ENCODE data around the gene BMP7.

The BMP7 gene

DNA sequence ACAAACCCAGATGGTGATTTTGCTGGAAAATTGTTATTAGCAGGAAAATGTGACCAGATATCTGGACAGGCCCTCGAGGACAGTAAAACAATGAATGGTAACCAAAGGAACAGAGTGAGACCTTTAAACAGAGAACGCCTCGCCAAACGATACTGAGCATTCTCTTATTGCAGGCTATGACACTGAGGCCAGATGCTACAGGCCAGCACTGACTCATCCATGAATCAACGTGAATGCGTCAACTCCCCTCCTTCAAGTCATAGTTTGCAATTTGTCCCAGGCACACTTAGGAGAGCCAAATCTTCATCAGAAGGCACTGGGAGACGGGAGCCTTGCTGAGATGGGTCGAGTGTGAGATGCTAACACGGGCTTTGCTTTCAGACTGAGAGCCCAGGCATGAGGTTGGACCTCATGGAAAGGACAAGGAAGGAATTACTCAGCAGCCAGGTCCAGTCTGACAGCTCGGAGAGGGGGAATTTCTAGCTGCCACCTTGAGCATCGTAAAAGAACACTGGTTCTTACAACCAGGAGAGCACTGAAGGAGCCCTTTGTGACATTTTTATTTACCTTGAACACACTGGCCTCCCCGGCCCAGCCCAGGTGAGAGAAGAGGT, 60.7 kb downstream of the BMP7 start:
- TF ChIP-seq CTCF (IDR thresholded peaks at IDR 0.05; ENCODE audit: extremely low read depth, insufficient read depth, missing control alignments), result no peak
- DNase-seq (ENCODE audit: low spot score), result no peak
- in situ Hi-C loops (cut with MboI; ENCODE audit: low pct_unique_long_range_greater_than_20kb, low sequenced_read_pairs, unreplicated experiment), result no loop called here

DNA sequence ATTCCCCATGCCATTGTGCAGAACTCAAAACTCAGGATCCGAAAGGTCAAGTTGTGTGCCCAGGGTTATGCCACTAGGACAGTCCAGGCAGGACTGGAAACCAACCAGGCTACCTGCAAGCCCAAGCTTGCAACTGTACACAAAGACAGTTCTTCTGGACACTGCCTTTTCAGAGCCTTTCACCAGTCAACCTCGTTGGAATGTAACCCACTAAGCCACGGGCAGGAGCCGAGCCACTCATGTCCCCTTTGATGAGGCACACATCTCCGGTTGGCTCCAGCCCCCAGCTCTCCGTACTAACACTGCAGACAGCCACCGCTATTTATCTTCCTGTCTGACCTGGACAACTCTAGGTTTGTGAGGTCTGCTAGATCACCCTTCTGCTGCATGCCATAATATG, 62.5 kb downstream of the BMP7 start:
- no peak for DNase-seq (ENCODE audit: low spot score)
- no peak for TF ChIP-seq CTCF (IDR thresholded peaks at IDR 0.05; ENCODE audit: extremely low read depth, insufficient read depth, missing control alignments)
- in situ Hi-C loops (cut with MboI; ENCODE audit: low pct_unique_long_range_greater_than_20kb, low sequenced_read_pairs, unreplicated experiment), result no loop called here

GRCh38 chr20:57203204-57203603, 63.2 kb downstream of the BMP7 start:
- no peak for DNase-seq (ENCODE audit: low spot score)
- in situ Hi-C loops (cut with MboI; ENCODE audit: low pct_unique_long_range_greater_than_20kb, low sequenced_read_pairs, unreplicated experiment), result no loop called here
- TF ChIP-seq CTCF (IDR thresholded peaks at IDR 0.05; ENCODE audit: extremely low read depth, insufficient read depth, missing control alignments), result no peak

DNA sequence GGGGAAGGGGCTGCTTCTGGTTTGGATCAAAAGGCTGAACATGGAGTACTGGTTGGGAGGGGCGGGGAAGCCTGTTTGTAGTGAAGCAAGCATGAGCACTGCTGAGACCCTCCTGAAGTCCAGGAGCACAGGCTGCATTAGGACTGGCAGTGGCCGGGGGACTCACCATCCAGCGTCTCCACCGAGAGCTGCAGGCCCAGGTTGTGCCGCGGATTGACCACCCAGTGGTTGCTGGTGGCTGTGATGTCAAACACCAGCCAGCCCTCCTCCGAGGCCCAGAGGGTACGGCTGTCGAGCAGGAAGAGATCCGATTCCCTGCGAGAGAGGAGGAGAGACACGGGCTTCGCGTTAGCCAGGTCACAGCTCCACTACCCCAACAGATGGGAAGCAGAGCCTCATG, 64.1 kb downstream of the BMP7 start:
- TF ChIP-seq CTCF (IDR thresholded peaks at IDR 0.05; ENCODE audit: extremely low read depth, insufficient read depth, missing control alignments), result no peak
- in situ Hi-C loops (cut with MboI; ENCODE audit: low pct_unique_long_range_greater_than_20kb, low sequenced_read_pairs, unreplicated experiment), result no loop called here
- DNase-seq (ENCODE audit: low spot score), result no peak

DNA sequence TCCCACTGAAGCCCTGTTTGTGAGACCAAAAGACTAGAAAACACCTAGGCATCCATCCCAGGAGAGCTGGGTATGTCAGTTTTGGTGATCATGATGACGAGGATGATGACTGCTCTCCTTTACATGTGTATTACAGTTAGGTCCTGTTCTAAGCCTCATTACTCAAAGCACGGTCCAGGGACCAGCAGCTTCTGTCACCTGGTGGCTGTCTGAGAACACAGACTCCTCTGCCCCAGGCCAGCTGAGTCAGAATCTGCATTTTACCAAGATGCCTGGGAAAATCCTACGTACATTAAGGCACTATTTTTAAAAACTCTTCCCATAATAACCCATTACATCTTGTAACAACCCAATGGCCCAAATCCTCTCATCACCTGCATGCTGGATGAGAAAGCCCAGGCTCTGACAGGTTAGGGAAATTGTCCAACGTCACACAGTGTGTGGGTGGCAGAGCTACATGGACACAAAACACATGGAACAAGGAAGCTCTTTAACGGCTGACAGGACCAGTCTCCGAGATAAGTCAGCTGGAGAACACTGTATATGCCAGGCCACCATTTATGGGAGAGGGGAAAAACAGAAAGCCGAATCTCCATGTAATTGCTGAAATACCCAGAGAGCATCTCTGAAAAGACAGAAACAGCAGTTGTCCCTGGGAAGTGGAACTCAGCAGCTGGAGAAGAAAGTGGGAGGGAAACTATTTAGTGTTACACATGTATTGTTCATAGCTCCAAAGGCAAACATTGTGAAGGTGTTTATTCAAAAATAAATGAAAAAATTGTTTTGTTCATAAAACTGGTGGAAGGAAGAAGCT, 65.4 kb downstream of the BMP7 start:
- no peak for DNase-seq (ENCODE audit: low spot score)
- TF ChIP-seq CTCF (IDR thresholded peaks at IDR 0.05; ENCODE audit: extremely low read depth, insufficient read depth, missing control alignments), result no peak
- in situ Hi-C loops (cut with MboI; ENCODE audit: low pct_unique_long_range_greater_than_20kb, low sequenced_read_pairs, unreplicated experiment), result no loop called here

- DNase-seq (ENCODE audit: low spot score), result no peak
- TF ChIP-seq CTCF (IDR thresholded peaks at IDR 0.05; ENCODE audit: extremely low read depth, insufficient read depth, missing control alignments), result no peak
- in situ Hi-C loops (cut with MboI; ENCODE audit: low pct_unique_long_range_greater_than_20kb, low sequenced_read_pairs, unreplicated experiment), result no loop called here
Measured at GRCh38 chr20:57199656-57200405, 66.6 kb downstream of the BMP7 start.
